HG02852 (cell line): ENCODE results near the gene OR2D3.
A peak's percentile ranks its signal among the peaks of the same experiment; 100 is the strongest.
"Not testable (repeated sequence)": the region's sequence is repeated elsewhere in the genome, so short reads cannot be mapped to it uniquely, and the experiment has no call there.

Experiments
- ATAC-seq: cut with Tn5 transposase; IDR thresholded peaks from one replicate; pipeline ENCODE4 v1.9.1; 2021; ENCODE audit warnings: mild to moderate bottlenecking, moderate library complexity; ENCODE audit not compliant: unreplicated experiment

Gene OR2D3

GRCh38 chr11:6927030-6927617, 6.3 kb downstream of the OR2D3 start:
- peak; percentile 65 for ATAC-seq

- ATAC-seq = no peak
Observed at GRCh38 chr11:6928916-6929315, 8.1 kb downstream of the OR2D3 start.

GRCh38 chr11:6931146-6931713, 10.4 kb downstream of the OR2D3 start:
- no peak for ATAC-seq

GRCh38 chr11:6932145-6932544, 11.3 kb downstream of the OR2D3 start:
- ATAC-seq = no peak

- ATAC-seq = no peak
Observed at GRCh38 chr11:6941970-6942369, 21.2 kb downstream of the OR2D3 start.

GRCh38 chr11:6943131-6943530, 22.3 kb downstream of the OR2D3 start:
- no peak for ATAC-seq

GRCh38 chr11:6954248-6954647, 33.4 kb downstream of the OR2D3 start:
- not testable (repeated sequence) for ATAC-seq

GRCh38 chr11:6962141-6962540, 41.3 kb downstream of the OR2D3 start:
- ATAC-seq = no peak

- peak; percentile 77 for ATAC-seq
Observed at GRCh38 chr11:6962673-6963072, 41.9 kb downstream of the OR2D3 start.

- no peak for ATAC-seq
Observed at GRCh38 chr11:6968816-6969215, 48.0 kb downstream of the OR2D3 start.

GRCh38 chr11:6969854-6970253, 49.1 kb downstream of the OR2D3 start:
- not testable (repeated sequence) for ATAC-seq
